Stimulated activated CD4-positive, alpha-beta T cell treated with anti-CD3 and anti-CD28 coated beads, Interleukin-12 subunit alpha, Interleukin-12 subunit beta, amount 100 ng/mL, for 4 hours (primary cell): ENCODE measurements around the gene VDAC1.
"Not testable (repeated sequence)": the region's sequence is repeated elsewhere in the genome, so short reads cannot be mapped to it uniquely, and the experiment has no call there.

Experiments used
- DNase-seq: peaks from one replicate; pipeline ENCODE4 v3.0.0-alpha.2; 2020

Gene VDAC1

DNA sequence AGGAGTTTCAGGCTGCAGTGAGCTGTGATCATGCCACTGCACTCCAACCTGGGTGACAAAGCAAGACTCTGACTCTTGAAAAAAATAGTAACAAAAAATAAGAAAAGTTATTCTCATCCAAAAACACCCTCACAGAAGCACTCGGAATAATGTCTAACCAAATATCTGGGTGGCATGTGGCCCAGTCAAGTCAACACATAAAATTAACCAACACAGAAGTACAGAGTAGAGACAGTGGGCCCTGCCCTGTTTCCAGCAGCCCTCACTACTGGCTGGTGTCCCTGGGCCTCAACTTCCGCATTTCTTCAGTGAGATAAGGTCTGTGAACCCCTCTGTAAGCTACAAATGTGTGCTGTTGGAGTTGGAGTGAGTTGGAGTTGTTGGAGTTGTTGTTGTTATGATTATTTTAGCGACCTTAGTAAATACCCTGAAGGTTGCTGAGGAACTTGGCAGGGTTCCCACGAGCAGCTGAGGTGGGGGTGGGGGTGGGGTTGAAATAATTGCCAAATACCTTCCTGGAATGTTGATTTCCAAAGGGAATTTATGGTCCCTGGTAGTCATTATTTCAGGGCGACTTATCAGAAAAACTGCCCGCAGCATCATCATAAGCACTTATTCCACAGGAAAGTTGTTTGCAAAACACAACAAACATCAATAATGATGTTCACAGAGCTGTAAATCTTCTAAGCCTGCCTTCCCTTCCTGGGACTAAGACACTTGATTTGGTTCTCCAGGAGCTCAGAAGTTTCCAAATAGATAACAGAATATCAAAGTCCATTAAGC, 66.5 kb downstream of the VDAC1 start:
- DNase-seq, result no peak

DNA sequence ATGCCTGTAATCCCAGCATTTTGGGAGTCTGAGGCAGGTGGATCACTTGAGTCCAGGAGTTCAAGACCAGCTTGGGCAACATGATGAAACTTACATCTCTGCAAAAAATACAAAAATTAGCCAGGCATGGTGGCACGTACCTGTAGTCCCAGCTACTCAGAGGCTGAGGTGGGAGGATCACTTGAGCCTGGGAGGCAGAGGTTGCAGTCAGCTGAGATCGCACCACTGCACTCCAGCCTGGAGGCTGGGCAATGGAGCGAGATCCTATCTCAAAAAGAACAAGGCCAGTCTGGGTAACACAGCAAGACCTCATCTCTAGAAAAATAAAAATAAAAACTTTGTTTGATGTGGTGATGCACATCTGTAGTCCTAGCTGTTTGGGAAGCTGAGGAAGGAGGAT, 67.1 kb downstream of the VDAC1 start:
- not testable (repeated sequence) for DNase-seq

DNA sequence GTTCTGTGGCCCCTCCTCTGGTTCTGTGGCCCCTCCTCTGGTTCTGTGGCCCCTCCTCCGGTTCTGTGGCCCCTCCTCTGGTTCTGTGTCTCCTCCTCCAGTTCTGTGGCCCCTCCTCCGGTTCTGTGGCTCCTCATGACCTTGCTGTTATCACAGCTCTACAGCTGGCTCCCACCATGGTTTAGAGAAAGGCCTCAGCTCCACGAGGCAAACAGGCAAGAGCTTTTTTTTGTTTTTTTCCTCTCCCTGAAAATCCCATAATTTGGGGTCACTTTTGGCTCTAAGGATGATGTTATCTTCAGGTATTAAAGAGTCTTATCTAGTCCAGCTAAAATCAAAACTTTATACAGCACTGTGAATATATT, 68.1 kb downstream of the VDAC1 start:
- no peak for DNase-seq

DNA sequence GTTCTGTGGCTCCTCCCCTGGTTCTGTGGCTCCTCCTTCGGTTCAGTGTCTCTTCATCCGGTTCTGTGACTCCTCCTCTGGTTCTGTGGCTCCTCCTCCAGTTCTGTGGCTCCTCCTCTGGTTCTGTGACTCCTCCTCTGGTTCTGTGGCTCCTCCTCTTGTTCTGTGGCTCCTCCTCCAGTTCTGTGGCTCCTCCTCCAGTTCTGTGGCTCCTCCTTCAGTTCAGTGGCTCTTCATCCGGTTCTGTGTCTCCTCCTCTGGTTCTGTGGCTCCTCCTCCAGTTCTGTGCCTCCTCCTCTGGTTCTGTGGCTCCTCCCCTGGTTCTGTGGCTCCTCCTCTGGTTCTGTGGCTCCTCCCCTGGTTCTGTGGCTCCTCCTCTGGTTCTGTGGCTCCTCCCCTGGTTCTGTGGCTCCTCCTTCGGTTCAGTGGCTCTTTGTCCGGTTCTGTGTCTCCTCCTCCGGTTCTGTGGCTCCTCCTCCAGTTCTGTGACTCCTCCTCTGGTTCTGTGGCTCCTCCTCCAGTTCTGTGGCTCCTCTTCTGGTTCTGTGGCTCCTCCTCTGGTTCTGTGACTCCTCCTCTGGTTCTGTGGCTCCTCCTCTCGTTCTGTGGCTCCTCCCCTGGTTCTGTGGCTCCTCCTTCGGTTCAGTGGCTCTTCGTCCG, 68.7 kb downstream of the VDAC1 start:
- not testable (repeated sequence) for DNase-seq

DNA sequence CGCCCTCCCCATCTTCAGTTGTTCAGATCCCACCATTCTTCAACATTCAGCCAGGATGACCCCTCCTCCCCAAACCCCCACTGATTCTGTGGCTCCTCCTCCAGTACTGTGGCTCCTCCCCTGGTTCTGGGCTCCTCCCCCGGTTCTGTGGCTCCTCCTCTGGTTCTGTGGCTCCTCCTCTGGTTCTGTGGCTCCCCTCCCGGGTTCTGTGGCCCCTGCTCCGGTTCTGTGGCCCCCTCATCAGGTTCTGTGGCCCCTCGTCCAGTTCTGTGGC, 69.2 kb downstream of the VDAC1 start:
- DNase-seq, result no peak

DNA sequence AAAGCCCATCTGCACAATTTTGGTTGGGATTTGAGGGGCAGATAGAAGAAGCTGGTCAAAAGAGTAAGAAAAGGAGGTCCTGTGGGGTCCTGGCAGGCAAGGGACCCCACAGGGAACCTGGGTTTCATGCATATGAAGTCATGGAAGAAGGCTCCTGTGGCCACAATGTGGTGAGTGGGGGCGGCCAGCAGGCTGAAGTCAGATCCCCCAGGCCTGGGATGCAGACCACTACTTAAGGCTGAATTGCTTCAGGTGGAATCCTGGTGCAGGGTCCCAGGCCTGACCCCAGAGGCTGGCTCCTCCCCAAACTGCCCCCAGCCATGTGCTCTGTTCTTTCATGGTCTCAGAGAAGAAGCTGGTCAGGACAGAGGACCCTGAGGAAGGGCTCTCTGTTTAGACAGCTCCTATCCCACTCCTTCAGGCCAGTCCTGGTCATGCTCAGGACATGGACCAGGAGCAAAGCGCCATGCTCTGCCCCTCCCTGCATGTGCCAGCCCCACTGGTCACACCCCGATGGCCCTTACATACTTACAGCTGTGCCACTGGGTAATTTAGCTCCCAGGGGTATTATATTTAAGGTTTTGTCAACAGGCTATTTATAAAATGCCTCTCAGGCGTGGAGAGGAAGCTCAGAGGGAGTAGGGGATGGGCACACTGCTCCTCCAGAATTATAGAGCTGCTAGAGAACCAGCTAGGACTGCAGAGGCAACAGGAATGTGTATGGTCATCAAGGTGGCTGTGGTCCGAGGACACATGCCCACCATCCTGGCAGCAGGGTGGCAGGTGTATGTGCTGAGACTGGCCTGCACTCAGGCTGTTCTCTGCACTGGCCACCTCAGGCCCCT, 69.7 kb downstream of the VDAC1 start:
- DNase-seq, result no peak

DNA sequence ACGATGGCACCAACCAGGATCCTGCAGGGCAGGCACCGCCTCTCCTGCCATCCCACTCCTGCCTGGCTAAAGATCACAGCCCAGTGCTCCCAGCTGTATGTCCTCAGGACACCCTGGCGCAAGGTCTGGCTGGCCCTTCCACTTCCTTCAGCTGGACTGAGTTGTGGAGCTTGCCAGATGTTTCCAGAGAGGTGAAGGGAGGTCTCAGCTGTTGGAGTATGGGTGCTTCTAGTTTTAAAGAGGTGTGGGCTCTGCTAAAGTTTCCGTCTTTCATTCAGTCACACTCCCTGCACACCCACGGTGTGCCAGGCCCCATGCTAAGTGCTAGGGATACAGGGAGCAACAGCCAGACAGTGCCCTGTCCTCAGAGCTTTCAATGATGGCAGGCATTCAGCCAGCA, 70.5 kb downstream of the VDAC1 start:
- no peak for DNase-seq

DNA sequence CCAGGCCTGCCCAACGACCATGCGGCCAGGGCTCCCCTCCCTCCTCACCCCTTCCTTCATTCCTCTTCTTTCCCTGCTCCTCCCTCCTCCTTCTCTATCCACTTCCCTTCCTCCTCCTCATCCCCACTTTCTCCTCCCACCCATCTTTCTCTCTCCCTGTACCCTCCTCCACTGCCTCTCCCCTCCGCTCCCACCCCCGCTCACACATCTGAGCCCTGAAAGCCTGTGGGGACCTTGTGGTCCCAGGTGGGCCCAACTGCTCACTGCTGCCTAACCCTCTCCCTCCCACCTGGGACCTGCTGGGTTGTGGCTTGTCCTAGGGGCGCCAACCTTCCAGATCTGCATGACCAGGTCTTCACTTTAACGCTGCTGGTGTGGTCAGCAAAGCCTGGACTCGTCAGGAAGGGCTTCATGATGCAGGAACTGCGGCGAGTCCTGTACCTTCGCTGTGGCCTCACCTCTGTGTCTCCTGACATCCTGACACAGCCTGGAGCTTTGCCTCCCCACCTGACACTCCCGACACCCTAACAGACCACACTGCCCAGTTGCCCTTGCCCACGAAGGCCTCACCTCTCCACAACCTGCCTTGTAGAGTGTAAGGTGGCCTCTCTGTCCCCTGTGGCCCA, 71.0 kb downstream of the VDAC1 start:
- no peak for DNase-seq

DNA sequence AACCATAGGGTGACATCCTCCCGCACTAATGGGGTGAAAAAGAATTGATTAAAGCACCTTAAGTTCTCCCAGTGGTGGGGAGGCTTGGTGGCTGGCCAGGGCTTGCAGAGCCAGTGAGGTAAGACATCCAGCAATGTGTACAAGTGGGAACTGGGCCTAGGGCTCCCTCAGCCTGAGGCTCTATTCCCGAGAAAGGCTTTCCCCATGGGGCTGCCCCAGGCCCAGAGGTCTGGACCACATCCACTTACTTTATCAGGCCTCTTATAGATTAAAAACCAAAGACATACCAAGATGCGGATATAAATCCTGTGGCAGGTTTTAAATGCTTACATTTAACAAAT, 71.6 kb downstream of the VDAC1 start:
- DNase-seq, result no peak

DNA sequence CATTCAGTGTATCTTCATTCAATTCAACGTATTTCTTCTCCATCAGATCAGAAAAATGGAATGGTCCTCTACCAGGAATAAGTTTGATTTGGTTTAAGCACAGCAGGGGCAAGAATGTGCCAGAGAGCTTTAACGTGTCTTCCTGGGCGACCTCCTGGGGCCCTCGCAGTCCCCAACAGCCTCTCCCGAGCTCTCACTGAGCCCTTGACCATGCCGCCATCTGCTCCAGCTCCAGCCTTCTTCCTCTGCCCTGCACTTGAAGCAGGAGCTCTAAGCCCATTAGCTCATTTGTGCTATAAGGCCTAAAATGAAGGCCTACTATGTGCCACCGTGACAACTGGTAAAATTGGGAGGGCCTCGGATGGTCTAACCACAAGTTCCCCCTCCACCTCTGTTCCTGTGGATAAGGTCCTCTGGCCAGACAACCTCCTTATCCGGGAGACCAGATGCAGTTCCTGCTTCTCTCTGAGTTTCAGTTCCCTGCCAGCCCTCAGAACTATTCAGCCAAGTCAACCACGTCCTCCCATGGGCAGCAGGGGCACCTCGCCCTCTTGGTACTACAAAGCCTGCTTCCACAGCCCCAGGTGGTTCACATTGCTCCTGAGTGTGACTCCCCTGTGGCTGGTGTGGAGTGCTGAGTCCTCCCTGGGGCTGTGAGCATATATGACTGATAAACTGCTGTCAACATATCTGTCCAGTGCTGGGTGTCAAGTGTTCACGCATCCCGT, 72.2 kb downstream of the VDAC1 start:
- DNase-seq, result no peak

DNA sequence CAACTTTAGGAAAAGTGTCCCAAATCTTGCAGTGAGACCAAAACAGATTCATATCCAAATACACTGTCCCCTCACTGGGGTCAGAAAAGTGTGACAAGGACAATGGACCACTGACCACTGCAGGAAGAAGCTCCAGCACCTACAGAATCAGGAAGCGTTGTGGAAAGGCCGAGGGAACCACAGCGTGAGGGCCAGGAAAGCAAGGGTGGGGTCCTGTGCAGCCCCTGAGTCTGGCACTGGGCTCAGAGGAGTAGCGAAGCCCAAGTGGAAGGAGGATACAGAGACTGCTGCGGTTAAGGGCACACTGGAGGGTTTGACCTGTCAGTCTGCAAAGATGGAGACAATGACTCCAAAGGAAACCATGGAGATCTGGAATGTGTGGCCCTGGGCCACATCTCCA, 73.2 kb downstream of the VDAC1 start:
- no peak for DNase-seq

DNA sequence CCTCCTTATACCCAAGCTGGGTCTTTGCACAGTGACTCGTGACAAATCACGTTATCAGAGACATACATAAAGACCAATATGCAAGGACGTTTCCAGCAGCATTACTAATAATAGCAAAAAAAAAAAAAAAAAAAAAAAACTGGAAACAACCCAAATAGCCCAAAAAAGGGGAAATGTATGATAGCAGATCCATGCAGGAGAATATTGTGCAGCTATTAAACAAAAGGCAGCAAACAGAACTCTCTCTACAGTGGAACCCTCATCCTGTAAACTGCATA, 74.0 kb downstream of the VDAC1 start:
- no peak for DNase-seq

DNA sequence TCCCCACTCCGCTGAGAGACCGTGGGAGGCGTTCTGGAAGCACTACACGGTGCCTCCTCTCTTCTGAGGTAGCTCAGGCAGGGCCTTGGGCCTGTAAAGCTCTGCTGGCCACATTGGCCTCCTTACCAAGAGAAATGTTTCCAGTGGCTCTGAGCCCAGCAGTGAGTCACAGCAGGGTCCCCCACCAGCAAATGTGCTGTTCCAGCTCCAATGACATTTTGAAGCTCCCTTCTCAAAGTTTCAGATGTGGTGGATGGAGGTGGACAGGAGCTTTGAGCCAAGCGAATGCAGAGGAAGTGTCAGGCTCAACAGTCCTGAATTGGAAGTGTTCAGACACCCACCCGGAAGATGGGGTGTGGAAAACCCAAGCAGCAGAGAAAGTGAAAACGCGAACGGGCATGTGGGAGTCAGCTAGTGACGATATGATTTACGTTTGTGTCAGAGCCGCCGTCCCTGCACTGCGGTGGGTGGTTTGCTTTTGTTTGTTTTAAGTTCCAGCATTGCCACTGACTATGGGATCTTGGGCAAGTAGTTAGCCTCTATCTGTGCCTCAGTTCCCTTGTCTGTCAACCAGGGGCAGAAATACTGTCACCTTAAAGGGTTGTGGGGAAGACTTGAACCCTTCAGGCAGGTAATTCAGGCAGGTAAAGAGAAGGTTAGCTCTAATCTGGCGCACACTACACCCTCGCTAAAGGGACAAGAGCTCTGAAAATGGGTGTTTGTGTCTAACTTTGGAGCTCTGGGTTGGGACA, 74.5 kb downstream of the VDAC1 start:
- DNase-seq, result peak; percentile 65

DNA sequence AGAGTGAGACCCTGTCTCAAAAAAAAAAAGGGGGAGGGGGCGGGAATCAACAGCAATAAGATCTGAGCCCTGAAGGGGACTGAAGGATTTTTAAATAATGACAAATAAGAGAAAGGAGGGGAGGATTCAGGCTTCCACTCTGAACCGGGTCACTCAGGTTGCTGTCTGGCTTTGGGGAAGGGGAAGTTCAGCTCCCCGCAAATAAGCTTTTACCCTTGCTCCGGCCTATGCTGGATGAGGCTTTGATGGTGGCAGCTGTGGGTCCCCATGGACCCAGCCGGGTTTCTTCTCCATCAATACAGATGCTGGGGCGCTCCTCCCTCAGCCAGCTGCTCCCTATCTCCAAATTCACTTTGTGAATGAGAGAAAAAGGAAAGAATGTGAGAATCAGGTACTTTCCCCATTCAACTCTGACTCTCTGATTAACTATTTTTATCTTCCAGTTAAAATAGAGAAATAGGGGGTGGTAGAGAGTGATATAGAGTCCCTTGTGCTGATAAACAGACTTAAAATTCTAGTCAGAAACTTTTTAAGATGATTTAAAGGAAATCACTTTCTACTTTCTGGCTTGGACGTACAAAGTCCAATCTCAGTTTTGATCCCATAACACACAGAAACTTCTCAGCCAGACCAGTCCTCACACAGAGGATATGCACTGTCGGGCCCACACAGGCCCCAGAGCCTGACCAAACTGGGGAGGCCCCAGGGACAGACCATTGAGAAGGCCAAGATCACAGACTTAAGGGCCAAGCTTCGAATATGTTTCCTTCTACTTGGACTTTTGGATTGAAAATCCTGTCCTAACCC, 76.0 kb downstream of the VDAC1 start:
- DNase-seq, result no peak

DNA sequence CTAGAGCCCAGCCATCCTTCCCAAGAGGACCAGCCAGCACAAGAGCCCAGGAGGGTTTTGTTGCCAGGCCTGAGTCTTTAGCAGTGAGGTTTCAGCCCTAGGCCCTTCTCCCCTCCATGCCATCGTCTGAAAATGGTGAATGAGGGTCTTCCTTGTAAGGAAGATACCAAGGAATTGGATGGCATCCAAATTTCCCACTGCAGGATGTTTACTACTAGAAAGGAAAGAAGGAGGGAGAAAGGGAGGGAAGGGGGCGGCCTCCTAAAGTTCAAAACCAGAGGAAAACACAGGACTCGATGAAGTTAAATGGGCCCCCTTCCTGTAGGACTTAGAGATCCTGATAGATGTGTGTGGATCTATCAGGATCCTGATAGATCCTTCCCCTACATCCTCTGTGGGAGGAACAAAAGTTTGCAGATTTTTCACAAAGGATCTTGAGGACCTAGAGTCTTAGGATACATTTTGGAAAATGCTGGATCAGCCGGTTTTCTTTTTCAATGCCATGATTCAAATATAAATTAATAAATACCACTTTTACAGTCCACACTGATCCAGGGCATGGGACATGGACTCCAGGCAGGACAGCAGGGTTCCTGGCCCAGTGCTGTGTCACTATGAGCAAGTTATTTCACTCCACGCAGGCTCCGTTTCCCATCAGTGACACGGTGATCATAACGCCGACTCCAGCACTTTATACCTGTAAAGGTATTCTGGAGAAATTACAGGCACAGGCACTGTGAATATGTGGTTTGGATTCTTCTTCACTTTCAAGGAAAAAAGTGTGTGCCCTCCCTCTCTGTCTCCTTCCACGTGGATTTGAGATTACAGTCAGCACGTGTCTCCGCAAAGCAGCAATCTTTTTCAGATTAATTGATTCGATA, 77.2 kb downstream of the VDAC1 start:
- no peak for DNase-seq

DNA sequence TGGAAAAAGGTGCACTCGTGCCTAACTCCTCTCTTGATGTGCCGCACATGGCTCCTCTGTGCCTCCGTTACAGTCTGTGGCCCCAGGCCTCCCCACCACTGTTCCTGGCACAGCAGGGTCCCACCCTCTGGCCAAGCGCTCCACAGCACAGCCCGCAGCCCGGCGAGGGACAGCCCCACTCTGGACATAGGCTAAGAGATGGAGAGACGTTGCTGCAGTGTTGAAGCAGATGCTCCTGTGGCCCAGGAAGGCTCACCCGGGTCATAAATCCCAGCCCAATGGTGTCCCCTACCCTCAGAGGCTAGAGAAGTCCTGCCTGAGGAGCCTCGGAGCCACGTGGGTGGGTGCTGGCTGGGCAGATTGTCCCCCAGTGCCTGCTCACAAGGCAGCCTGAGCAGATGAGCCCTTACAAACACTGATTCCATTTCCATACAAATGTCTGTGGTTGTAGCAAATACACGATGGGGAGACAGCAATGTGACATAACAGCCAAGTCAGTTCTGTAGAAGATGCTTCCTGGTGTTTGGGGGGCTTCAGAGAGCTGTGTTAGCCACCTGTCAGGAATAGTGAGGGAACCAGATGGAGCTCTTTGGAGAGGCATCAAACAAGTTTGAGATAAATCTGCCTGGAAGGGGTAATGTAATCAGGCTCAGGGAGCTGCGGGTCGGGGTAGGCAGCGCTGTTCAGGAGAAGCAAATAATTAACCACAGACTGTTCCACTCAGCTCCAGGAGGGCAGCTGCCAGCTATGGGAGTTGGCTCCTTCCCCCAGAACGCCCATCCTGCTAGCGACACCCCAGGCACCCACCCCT, 78.1 kb downstream of the VDAC1 start:
- no peak for DNase-seq

DNA sequence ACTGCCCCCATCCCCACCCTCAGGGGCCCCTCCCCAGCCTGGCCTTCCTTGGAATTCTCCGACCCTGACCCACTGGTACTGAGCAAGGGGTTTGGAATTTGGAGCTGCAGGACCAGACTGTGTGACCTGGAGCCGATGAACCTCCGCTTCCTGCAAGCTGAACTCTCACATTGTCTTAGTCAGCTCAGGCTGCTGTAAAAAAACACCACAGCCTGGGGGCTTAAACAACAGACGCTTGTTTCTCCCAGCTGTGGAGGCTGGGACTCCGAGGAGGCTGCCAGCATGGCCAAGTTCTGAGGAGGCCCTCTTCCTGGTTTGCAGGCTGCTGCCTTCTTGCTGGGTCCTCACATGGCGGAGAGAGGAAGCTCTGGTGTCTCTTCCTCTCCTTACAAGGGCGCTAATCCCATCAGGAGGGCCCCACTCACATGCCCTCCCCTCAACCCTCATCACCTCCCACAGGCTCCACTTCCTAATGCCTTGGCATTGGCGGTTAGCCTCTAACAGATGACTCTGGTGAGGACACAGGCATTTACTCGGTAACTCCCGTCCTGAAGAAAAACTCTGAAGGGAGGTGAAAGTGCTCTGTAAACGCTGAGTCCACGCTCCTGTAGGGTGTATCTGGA, 78.8 kb downstream of the VDAC1 start:
- DNase-seq, result no peak

DNA sequence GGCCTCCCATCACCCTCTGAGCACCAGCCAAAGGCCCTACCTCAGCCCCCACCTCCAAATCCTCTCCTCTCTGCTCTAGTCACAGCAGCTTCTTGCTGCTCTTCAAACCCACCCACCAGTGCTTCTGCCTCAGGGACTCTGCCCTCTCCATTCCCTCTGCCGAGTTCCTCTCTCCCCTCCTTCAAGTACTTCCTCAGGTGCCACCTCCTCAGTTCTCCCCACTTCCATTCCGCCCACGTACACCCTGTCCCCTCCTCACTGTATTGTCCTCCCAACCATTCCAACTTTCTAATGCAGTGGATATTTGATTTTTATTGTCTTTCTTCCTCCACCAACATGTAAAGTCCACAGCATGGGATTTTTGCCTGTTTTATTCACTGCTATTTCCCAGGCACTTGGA, 79.5 kb downstream of the VDAC1 start:
- DNase-seq, result no peak

DNA sequence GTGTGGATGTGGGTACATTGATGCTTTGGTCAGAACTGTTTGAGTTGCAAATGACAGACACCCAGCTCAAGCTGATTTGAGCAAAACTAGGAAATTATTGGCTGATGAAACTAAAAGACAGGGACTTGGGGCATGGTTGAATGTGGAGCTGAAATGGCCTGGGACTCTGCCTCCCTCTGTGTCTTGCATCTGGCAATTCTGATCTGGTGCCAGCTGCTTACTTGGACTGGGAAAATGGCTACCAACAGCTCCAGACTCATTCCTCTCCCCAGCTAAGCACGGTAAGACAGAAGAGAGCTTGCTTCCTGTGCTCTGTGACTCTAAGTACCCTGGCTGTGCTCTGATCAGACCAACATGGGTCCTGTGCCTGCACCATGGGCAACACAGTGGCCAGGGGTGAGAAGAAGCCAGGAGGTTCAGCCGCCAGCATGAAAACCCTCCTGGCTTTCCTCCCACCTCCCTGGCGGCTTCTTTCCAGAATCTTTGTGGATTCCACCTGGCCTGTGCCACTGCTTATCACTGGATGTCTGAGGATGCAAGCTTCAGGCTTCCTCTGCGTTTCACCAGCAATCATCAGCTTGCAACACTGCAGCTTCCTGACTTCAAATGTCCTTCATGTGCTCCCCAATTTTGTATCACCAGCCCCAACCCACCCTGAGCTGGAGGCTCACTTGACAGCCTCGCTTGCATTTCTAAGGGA, 80.4 kb downstream of the VDAC1 start:
- DNase-seq, result no peak
